B cell (primary cell): ENCODE measurements around the gene HES4. TPM values are rescaled to one million over a fixed set of nuclear protein-coding genes. Genes with fewer than 3 reads are reported as not detected.

Experiments used
- ATAC-seq: fragments of 200-7000 bp; cut with Tn5 transposase; one replicate; pipeline ENCODE4 v1.10.0; 2021; ENCODE audit warnings: low read depth, mild to moderate bottlenecking, moderate number of reproducible peaks, moderate library complexity
- CTCF ChIA-PET: fragments of 350-600 bp; sonication (Branson Sonifier 250); formaldehyde crosslinking; loops from one replicate; lab custom pipeline; 2021; ENCODE audit warnings: antibody characterized with exemption, inconsistent platforms; lab: Charles Lee
- POLR2A ChIA-PET: fragments of 350-600 bp; sonication (Branson Sonifier 250); formaldehyde crosslinking; loops from one replicate; lab custom pipeline; 2021; ENCODE audit warnings: antibody characterized with exemption; lab: Charles Lee
- DNase-seq: peaks from one replicate; pipeline ENCODE4 v3.0.0; 2013
- H2AFZ ChIP-seq: 2 replicates; pipeline ENCODE4 v1.6.1; 2012; ENCODE audit warnings: mild to moderate bottlenecking, low read depth, low read length; ENCODE audit not compliant: insufficient read depth, poor library complexity, severe bottlenecking
- H3K27ac ChIP-seq, 2 donors: 1 replicate in 1 of 2; 2 replicates in 1 of 2; pipeline ENCODE4 v1.5.1; 2012 to 2013; ENCODE audit warnings: low read length in 2 of 2, mild to moderate bottlenecking in 2 of 2, moderate library complexity in 1 of 2
- H3K27me3 ChIP-seq, 4 experiments: fragments of 200-600 bp in 1 of 4; sonication (generic) in 1 of 4; replicated peaks in 1 of 4; 1 replicate in 2 of 4; 2 replicates in 2 of 4; pipeline versions ENCODE4 v1.6.1 to v1.7.0; 2013 to 2016; ENCODE audit warnings: low read length in 3 of 4, mild to moderate bottlenecking in 2 of 4, mixed read lengths in 1 of 4, moderate library complexity in 1 of 4; ENCODE audit not compliant: insufficient read depth in 4 of 4, control insufficient read depth in 3 of 4; ENCODE audit errors: control extremely low read depth in 1 of 4
- H3K36me3 ChIP-seq, 2 experiments: replicated peaks in 1 of 2; 1 replicate in 1 of 2; 2 replicates in 1 of 2; pipeline versions ENCODE4 v1.6.1 to v1.7.1; 2013; ENCODE audit warnings: low read length in 1 of 2; ENCODE audit not compliant: insufficient read depth in 2 of 2, control insufficient read depth in 1 of 2; ENCODE audit errors: control extremely low read depth in 1 of 2, extremely low read depth in 1 of 2
- H3K4me1 ChIP-seq, 2 donors: fragments of 200-600 bp in 1 of 2; sonication (generic) in 1 of 2; 1 replicate in 1 of 2; 2 replicates in 1 of 2; pipeline versions ENCODE4 v1.5.1 to v1.6.1; 2013 to 2017; ENCODE audit warnings: low read length in 2 of 2; ENCODE audit not compliant: control insufficient read depth in 2 of 2, insufficient read depth in 2 of 2
- H3K4me2 ChIP-seq: replicated peaks from 2 replicates; pipeline ENCODE3; 2012; ENCODE audit warnings: mild to moderate bottlenecking, low read depth, low read length; ENCODE audit not compliant: poor library complexity, severe bottlenecking
- H3K4me3 ChIP-seq, 5 experiments: fragments of 200-600 bp in 1 of 5; sonication (generic) in 1 of 5; 1 replicate in 3 of 5; 2 replicates in 2 of 5; pipeline versions ENCODE4 v1.5.1 to v1.7.0; 2011 to 2016; ENCODE audit warnings: low read length in 4 of 5, mild to moderate bottlenecking in 4 of 5, low read depth in 2 of 5, control low read depth in 1 of 5, moderate library complexity in 1 of 5; ENCODE audit not compliant: insufficient read depth in 1 of 5; ENCODE audit errors: control extremely low read depth in 1 of 5, extremely low read depth in 1 of 5
- H3K79me2 ChIP-seq: fragments of 200-600 bp; sonication (generic); one replicate; pipeline ENCODE4 v1.6.0; 2016; ENCODE audit warnings: low read length; ENCODE audit not compliant: control insufficient read depth, insufficient read depth
- H3K9ac ChIP-seq: fragments of 200-600 bp; sonication (generic); 2 replicates; pipeline ENCODE4 v1.6.1; 2017; ENCODE audit warnings: mild to moderate bottlenecking, low read length, moderate library complexity
- H3K9me3 ChIP-seq, 3 donors: one replicate each; pipeline versions ENCODE4 v1.6.1 to v1.7.1; 2013; ENCODE audit warnings: low read length in 2 of 3; ENCODE audit not compliant: control insufficient read depth in 2 of 3, insufficient read depth in 1 of 3; ENCODE audit errors: control extremely low read depth in 1 of 3
- H4K20me1 ChIP-seq: 2 replicates; pipeline ENCODE4 v1.6.0; 2012; ENCODE audit warnings: mild to moderate bottlenecking, low read length; ENCODE audit not compliant: insufficient read depth, control insufficient read depth, poor library complexity, severe bottlenecking
- H3K27ac Mint-ChIP-seq: one replicate; pipeline ENCODE4 v1.8.0; 2021; ENCODE audit warnings: mixed read lengths
- H3K27me3 Mint-ChIP-seq: one replicate; pipeline ENCODE4 v1.8.0; 2021; ENCODE audit warnings: mixed read lengths
- H3K4me1 Mint-ChIP-seq: one replicate; pipeline ENCODE4 v1.8.0; 2021; ENCODE audit warnings: mixed read lengths
- H3K4me3 Mint-ChIP-seq: one replicate; pipeline ENCODE4 v1.8.0; 2021; ENCODE audit warnings: mixed read lengths
- H3K9me3 Mint-ChIP-seq: one replicate; pipeline ENCODE4 v1.8.0; 2022; ENCODE audit warnings: mixed read lengths; ENCODE audit not compliant: insufficient read depth
- CTCF ChIP-seq: fragments of 200-600 bp; IDR thresholded peaks from one replicate; pipeline ENCODE4 v1.8.0; 2022; ENCODE audit warnings: antibody characterized with exemption, mild to moderate bottlenecking
- EZH2 ChIP-seq: IDR thresholded peaks from 2 replicates; pipeline ENCODE4 v1.6.1; 2012; ENCODE audit warnings: borderline replicate concordance, low read depth, mild to moderate bottlenecking, moderate library complexity, low read length; ENCODE audit not compliant: insufficient read depth, poor library complexity, severe bottlenecking
- WGBS: methylation state at CpG from one replicate; pipeline ENCODE4 v1.1.5; 2013; ENCODE audit warnings: missing lambda C conversion rate; ENCODE audit not compliant: insufficient coverage; 5-methylcytosine and 5-hydroxymethylcytosine counted together
- intact Hi-C: fragments of 100-400 bp; cut with micrococcal nuclease; formaldehyde crosslinking; loops from one replicate; pipeline ENCODE4 v1.10.0; 2022
- polyA plus RNA-seq: library from polyadenylated mRNA; depleted of rRNA; stranded (reverse); fragments of >200 nt; gene quantifications from 2 replicates; pipeline ENCODE4 v1.2.3, GENCODE V29; 2012
- total RNA-seq, 2 donors: library from RNA; stranded (reverse); fragments of 120-200 nt in 1 of 2; gene quantifications; 1 replicate in 1 of 2; 2 replicates in 1 of 2; pipeline versions ENCODE4 v1.2.3 to v1.2.4, GENCODE V29; 2013 to 2022

HES4 gene
- total and polyA plus RNA-seq, 2 donors (not counting 1 experiment from before 2014, with no cell fraction given): 3.2 to 4.5 TPM

- Histone ChIP-seq H3K4me1 (no peaks in the 10 kb centered on the region), H3K27me3 (no peaks in the 10 kb centered on the region), H3K27ac (no peak overlapping the region), H3K36me3 (no peaks in the 10 kb centered on the region), H3K79me2 (no peaks in the 10 kb centered on the region), H3K4me2 (no peak overlapping the region), H4K20me1 (no peaks in the 10 kb centered on the region), H3K4me3 (no peak overlapping the region), H2AFZ (no peak overlapping the region), H3K9ac (no peak overlapping the region), H3K9me3 (peaks cover 0 to 3% (median 0%) of the 10 kb centered on the region in 3 donors)
- TF ChIP-seq CTCF (no peak), EZH2 (no peak)
- no peak for DNase-seq
- CTCF ChIA-PET: no interaction called here
- ATAC-seq: no peak
- H3K4me3 Mint-ChIP-seq: no peak overlapping the region
- WGBS: 88% methylated on average over 23 of the region's 25 CpGs
- POLR2A ChIA-PET: no interaction called here
- no peaks in the 10 kb centered on the region for H3K9me3 Mint-ChIP-seq
- intact Hi-C loops: no loop called here
- peaks cover 5% of the 10 kb centered on the region for H3K4me1 Mint-ChIP-seq
- no peak overlapping the region for H3K27ac Mint-ChIP-seq
- H3K27me3 Mint-ChIP-seq: no peaks in the 10 kb centered on the region
These were observed 48.1 kb upstream of the HES4 start for GRCh38 chr1:1047963-1048362.

GRCh38 chr1:1047407-1047806 lies 47.5 kb upstream of the HES4 start:
- H3K9me3 Mint-ChIP-seq: no peaks in the 10 kb centered on the region
- Histone ChIP-seq H3K9ac (no peak overlapping the region), H3K4me3 (no peak overlapping the region), H4K20me1 (no peaks in the 10 kb centered on the region), H3K27ac (no peak overlapping the region), H3K4me1 (no peaks in the 10 kb centered on the region), H3K27me3 (no peaks in the 10 kb centered on the region), H3K4me2 (no peak overlapping the region), H3K36me3 (no peaks in the 10 kb centered on the region), H3K79me2 (no peaks in the 10 kb centered on the region), H3K9me3 (peaks cover 0 to 3% (median 0%) of the 10 kb centered on the region in 3 donors), H2AFZ (no peak overlapping the region)
- intact Hi-C loops: no loop called here
- POLR2A ChIA-PET: no interaction called here
- no peak overlapping the region for H3K27ac Mint-ChIP-seq
- H3K27me3 Mint-ChIP-seq: no peaks in the 10 kb centered on the region
- TF ChIP-seq CTCF (no peak), EZH2 (no peak)
- 91% methylated on average over 19 of the region's 19 CpGs for WGBS
- peaks cover 6% of the 10 kb centered on the region for H3K4me1 Mint-ChIP-seq
- CTCF ChIA-PET: no interaction called here
- DNase-seq (no peak), ATAC-seq (no peak)
- H3K4me3 Mint-ChIP-seq: no peak overlapping the region
